CD4-positive, alpha-beta T cell treated with Interferon alpha-2 for 1 hour (primary cell): ENCODE data around the gene MED7.
"Not testable (repeated sequence)": the region's sequence is repeated elsewhere in the genome, so short reads cannot be mapped to it uniquely, and the experiment has no call there.

Experiments used
- DNase-seq, 2 donors: peaks; one replicate each; pipeline ENCODE4 v3.0.0-alpha.2; 2020 to 2022

Gene MED7

DNA sequence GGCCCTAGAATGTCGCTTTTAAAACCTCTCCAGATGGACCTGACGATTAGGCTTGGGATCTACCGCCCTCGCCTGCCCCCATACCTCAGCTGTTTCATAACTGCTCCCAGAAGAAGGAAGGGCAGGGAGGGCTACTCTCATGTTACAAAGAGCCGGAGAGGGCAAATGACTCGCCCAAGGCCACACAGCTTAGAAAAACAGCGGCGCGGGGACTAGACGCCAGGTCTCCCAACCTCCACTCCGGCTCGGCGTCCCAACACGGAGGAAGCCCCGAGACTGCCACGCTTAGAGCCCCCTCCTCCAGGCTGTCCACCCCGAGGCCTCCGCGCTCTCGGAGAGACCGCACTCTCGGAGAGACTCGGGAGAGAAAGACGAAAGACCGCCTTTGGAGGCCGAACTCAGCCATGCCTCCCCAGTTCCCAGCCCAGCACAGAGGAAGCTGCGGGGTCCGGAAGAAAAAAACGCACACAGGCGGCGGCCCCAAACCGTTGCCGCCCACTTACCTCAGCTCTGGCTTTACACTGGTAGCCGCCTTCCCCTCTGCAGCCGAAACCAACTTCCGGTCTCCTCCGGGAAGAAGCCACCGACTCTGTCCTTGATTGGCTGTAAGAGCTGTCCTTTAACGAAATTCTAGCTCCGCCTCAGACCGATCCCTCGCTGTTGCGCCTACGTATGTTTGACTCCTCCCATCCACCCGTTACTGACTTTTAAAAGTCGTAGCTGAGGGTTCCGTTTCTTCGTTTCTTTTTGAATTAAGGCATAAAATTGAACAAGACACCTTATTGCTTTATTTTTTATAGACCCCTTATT is at the start of gene MED7:
MED7 (minus strand) TSS at position 549 of the 810 bp plus-strand sequence. CDS start 3,434 bp downstream, outside the sequence.
- DNase-seq, result peak; percentile 97 to 98

GRCh38 chr5:157189223-157189622 is 46.6 kb upstream of the MED7 start:
- no peak for DNase-seq

GRCh38 chr5:157188270-157188669 is 45.6 kb upstream of the MED7 start:
- no peak for DNase-seq

DNA sequence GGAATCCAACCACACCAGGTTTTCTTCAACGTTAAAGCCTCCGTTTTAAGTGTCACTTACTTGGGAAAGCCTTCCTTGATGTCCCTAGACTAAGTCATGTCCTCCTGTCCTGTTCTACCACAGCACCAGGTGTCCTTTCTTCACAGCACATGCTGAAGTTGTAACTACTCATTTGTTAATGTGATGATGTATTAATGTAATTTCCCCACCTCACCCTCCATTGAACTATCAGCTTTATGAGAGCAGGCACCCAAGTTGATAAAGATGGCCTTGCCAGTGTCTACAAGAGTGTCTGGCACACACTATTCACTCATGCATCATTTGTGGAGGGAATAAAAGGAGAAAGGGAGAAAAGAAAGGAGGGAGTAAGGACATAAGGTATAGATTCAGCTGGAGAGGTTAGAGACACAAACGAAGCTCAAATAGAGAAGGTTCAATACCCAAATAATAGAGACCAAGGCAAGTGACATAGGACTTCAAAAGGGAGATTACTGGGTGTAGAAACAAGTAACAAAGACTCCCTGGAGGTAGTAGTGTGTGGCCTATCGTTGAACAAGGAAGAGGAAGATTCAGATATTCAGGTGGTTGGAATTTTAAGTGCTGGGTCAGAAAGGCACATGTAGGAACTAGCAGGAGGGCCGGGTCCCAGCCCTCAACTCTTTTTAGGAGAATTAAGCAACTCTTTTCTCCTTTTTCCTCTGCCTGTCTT is 44.5 kb upstream of the MED7 start:
- no peak for DNase-seq

DNA sequence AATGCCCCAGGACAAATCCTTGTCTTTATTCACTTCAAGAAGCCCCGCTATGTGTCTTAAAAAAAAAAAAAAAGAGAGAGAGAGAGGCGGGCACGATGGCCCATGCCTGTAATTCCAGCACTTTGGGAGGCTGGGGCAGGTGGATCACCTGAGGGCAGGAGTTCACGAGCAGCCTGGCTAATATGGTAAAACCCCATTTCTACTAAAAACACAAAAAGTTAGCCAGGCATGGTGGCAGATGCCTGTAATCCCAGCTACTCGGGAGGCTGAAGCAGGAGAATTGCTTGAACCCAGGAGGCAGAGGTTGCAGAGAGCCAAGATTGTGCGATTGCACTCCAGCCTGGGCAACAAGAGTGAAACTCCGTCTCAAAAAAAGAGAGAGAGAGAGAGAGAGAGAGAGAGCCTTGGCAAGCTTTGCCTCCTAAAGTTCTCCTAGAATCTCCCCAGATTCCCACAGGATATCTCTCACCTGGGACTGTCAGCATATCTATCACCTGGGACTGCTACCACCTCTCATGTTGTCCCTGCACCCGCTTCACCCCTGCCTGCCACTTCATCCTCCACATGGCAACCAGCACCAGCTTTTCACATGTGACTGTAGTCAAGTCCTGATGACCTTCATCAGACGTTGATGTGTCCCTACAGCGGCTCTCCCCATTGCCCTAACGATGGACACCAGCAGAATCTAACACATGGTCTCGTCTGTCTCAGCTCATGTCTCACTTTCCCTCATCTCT is 43.8 kb upstream of the MED7 start:
- no peak for DNase-seq

- DNase-seq, result not testable (repeated sequence)
Observed at GRCh38 chr5:157185122-157185521, 42.5 kb upstream of the MED7 start.

GRCh38 chr5:157184117-157184670 is 41.5 kb upstream of the MED7 start:
- no peak for DNase-seq

DNA sequence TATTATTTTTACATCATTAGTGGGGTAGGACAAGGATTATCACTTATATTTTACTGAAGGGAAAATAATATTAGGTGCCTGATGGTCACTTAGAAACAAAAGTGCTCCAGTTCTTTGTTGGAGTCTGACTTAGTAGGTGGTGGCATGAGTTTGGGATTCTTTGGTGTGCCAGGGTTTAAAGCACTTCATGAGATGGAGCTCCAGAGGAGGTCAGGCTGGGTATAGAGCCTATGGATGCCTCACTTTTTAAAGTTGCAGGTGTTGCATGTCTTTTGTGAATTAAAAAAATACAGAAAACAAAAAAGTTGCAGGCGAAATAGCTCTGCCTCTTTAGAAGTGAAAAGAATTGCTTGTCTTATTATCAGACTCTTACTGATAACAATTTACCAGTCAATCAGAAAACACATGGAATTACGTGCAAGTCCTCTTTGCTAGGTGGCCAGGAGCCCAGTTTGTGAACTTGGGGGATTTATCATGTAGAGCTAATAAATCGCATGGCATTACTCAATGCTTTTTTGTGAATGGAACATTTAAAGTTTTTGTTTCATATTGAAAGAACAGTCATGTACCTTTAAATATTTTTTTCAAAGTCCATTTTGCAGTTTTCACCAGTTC is 39.6 kb upstream of the MED7 start:
- DNase-seq, result no peak

DNA sequence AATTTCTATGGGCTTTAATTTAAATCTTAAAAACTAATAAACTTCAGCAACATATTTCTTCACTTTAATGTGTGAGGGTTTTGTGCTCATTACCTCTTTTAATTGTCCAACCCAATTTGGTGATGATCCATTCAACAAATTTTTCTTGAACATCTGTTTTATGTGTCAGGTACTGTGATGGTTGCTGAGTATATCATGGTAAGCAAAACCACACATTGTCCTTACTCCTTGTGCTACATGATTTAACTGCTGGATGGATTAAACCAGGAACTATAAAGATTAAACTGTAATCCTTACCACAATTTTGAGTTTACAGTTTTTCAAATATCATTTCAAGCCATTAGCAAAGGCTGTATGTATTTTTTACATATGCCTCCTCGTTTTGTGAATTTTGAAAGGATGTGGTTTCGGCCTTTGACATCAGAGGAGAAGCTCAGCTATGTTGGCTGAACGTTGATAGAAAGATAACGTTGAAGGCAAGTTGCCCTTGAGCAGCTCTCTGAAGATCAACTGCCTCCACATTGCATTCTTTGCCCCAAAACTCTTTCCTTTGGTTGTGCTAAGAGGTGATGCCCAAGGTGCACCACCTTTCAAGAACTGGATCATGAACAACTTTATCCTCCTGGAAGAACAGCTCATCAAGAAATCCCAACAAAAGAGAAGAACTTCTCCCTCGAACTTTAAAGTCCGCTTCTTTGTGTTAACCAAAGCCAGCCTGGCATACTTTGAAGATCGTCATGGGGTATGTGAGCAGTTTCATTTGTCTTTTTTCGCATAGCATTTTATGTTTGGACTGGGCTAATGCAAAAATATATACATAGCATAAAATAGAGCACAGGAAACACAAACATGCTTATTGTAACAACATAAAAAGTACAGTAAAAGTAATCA is 38.0 kb upstream of the MED7 start, which contains the start of gene ITK:
ITK (plus strand) TSS at position 467 of the 891 bp plus-strand sequence; CDS start at position 605, 138 bp downstream.
- peak; percentile 45 to 84 for DNase-seq

GRCh38 chr5:157178966-157179365 is 36.3 kb upstream of the MED7 start:
- no peak for DNase-seq

DNA sequence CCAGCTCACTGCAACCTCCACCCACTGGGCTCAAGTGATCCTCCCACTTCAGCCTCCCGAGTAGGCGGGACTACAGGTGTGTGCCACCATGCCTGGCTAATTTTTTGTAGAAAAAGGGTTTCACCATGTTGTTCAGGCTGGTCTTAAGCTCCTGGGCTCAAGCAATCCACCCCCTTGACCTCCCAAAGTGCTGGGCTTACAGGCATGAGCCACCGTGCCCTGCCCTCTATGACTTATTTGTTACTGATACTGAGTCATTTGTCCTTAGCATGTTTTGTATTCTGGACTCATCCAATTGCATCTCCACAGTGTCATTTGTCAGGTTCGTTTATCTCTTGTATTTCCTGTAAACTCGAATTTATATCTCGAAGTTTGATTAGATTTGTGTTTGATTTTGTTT is 35.3 kb upstream of the MED7 start:
- DNase-seq, result no peak

- no peak for DNase-seq
Observed at GRCh38 chr5:157175071-157175612, 32.5 kb upstream of the MED7 start.

- peak; percentile 70 to 87 for DNase-seq
Observed at GRCh38 chr5:157172403-157172802, 29.7 kb upstream of the MED7 start.

GRCh38 chr5:157168286-157168685 is 25.6 kb upstream of the MED7 start:
- DNase-seq, result no peak

- DNase-seq, result peak; percentile 41 to 78
Observed at GRCh38 chr5:157167214-157167621, 24.6 kb upstream of the MED7 start.

DNA sequence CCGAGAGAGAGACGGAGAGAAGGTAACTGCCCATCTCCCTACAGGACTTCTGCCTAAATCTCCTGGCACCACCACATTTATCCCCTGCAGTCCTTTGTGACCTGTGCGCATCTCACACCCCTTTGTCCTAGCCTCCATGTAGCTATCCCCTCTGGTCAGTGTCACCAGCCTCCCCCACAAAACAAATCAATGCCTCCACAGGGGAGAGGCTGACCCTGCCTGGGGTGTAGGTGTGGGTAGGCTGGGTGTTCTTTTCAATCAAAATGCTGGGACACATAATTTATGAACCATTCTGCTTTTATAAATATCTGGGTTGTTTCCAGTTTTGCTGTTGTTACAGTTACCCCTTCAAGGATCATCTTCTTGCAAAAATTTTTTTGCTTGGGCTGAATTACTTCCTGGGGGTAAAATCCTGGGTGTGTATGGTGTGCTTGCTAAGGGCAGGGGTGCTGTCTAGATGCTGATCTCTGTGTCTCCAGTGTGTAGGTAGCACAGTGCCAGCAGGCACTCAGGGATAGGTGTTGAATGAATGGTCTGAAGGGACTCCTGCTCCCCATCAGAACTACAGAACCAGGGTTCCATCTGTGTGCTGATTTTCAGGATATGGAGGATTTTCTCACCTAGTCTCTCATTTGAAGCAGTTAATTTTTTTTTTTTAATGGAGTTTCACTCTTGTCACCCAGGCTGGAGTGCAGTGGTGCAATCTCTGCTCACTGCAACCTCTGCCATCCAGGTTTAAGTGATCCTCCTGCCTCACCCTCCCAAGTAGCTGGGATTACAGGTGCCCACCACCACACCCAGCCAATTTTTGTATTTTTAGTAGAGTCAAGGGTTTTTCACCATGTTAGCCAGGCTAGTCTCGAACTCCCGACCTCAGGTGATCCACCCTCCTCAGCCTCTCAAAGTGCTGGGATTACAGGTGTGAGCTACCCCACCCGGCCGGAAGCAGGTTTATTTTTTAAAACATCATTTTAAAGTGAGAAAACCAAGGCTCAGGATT is 23.8 kb upstream of the MED7 start, which contains the start of gene GARIN3:
GARIN3 (minus strand) TSS at position 51 of the 1,000 bp plus-strand sequence. CDS start 96 bp downstream, outside the sequence.
- DNase-seq, result no peak

DNA sequence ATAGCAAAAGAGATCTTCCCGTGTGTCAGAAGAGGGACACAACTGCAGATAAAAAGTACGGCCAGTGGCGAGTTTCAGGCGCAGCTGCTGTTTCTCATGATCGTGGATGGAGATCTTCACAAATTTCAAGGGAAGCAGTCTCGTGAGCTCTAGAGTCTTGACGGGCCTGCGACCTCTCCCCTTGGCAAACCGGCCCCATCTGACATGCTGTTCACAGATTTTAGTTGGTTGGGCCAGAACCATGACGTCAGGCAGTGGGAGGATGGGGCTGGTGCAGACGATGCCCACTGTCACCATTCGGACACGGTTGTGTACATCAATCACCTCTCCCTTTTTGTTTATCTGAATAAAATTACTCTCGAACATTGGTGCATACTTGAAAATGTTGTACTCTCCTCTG is 23.0 kb upstream of the MED7 start:
- DNase-seq, result no peak

- no peak for DNase-seq
Observed at GRCh38 chr5:157165261-157165660, 22.6 kb upstream of the MED7 start.

DNA sequence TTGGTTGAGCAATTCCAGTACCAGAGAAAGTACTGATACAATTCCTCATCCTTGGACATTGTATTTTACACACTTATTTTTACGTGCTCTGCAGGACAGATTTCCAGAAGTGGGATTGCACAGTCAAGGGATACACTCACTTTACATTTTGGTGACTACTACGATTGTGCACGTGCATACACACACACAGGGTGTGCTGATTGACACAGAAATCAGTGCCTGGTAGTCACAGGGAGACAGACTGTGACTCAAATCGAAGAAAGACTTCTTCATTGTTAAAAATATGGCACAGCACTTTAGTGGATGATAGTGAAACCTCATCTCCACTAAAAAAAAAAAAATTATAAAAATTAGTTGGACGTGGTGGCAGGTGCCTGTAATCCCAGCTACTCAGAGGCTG is 21.9 kb upstream of the MED7 start:
- DNase-seq, result no peak
